DMS53 (cell line): ENCODE measurements around the gene ZNF324.
"Not testable (repeated sequence)": the region's sequence is repeated elsewhere in the genome, so short reads cannot be mapped to it uniquely, and the experiment has no call there.

ENCODE experiments used
- DNase-seq: peaks from one replicate; lab custom pipeline; 2025; lab: John Stamatoyannopoulos, UW

ZNF324 gene

GRCh38 chr19:58471736-58472135, 4.9 kb downstream of the ZNF324 start:
- DNase-seq, result no peak

- no peak for DNase-seq
Observed at GRCh38 chr19:58473775-58474174, 6.9 kb downstream of the ZNF324 start.

- DNase-seq, result peak; percentile 49
Observed at GRCh38 chr19:58474291-58474996, 7.6 kb downstream of the ZNF324 start.

DNA sequence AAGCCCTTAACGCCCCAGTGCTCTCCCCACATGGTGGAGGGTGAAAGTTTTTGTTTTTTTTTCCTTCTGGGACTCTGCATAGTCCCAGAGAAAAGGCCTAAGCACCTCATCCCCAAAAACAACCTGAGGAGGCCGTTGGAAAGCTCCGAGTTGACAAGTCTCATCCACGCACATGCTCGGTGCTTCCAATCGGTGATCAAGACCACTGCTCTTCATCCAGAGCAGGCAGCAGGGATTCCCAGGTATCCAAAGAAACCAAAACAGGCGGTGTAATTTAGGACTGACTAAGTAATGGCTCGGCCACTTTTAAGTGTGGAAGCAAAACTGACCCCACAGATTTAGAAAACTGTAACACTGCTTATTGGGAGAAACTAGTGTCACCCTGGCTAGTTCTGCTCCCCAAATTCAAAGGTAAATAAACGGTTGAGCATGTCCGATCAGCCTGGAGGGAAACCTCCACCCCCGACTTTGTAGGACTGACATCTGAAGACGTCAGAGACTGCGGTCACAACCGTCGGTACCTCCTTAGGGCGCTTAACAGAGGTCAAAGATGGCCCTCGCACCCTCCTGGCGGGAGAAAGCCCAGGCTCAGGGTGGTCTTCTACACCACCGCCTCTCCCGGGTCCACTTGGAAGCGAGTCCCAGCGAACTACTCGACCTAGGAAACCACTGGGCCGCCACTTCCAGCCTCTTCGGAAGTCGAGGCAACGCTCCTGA, 8.3 kb downstream of the ZNF324 start:
- DNase-seq, result peak; percentile 51

DNA sequence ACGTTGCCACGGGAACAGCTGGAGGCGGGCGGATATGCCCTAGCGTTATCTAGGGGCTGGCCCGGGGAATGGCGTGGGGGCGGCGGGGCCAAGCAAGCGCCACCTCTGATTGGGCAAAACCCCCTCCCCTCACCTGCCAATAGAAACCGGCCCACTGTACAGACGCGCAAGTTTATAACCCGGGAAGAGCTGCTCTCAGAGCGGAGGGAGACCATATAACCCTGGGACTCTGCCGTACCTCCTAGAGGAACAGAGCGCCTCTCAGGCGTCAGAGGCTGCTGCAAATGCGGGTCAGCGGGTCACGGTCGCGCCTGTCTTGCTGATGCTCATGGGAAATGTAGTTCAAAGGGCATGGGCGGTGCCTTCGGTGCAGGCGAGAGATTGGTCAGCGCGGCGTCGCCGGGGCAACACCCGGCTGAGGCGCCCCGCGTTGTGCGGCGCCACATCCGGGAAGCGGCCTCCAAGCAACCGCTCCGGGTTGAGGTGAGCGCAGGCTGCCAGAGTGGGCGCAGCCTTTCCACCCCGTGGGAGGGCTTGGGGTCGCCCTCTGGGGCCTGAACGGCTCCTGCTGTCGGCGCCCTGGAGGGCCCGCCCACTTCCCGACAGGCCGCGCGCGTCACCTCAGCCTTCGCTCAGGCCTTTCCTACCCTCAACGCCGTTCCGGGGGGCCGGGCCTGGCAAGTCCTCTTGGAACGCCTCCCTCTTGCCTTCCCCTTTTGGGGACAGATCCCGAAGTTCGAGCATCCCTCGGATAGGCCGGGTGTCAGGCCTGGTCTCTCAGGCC, 9.0 kb downstream of the ZNF324 start, which contains the start of gene ZNF446:
Gene ZNF446, plus strand, starts transcription at position 639 of the 784 bp plus-strand sequence. CDS start 867 bp downstream, outside the sequence.
- peak; percentile 98 for DNase-seq

DNA sequence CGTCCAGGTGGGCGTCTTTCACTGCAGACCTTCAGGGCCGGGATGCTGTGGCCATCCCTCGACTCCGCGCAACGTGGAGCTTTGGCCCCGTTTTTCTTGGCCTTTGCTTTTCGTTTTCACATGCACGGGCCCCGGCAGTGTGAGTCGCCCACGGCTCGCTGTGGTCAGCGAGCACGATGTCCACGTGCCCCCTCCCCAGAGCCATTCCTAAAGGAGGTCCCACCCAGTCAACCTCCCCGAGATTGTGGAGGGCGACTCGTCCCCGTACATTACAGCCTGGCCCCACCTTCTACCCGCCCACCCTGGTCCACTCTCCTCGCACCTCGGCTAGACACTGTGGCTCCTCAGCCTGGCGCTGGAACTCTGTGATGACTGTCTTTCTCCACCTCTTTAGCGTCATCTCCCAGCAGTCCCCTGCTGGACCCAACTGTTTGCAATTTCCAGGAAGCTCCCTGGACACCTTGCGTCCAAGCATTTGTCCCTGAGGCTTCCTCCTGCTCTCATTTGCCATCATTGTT, 9.7 kb downstream of the ZNF324 start:
- DNase-seq, result peak; percentile 62

- DNase-seq, result no peak
Observed at GRCh38 chr19:58477130-58477529, 10.2 kb downstream of the ZNF324 start.

GRCh38 chr19:58477871-58478270, 11.0 kb downstream of the ZNF324 start:
- no peak for DNase-seq

GRCh38 chr19:58479303-58479702, 12.4 kb downstream of the ZNF324 start:
- no peak for DNase-seq

DNA sequence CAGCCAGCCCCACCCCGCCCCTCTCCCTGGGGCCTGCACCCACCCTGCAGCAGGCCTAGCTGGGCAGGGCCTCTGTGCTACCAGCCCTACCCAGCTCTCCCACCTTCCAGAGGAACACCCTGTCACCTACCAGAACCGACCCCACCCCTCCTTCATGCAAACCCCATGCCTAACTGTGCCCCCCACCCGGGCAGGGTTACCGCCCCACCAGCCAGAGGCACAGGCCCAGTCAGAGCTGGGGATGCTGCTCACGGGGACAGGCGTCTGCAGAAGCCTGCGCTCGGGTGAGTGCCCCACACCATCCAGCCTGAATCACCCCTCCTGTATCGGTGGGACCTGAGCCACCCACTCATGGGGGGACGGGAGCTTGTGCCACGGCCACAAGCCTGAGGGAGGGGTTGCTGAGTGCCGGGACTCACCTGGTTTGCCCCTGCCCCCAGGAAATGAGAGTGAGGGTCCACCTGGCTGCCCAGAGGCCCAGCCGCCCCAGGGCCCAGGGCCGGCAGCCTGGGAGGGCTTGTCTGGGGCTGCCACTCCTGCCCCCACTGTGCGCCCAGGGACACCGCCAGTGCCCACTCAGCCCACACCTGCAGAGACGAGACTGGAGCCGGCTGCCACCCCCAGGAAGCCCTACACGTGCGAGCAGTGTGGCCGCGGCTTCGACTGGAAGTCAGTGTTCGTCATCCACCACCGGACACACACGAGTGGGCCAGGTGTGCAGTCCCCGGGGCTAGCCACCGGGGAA, 13.0 kb downstream of the ZNF324 start:
- no peak for DNase-seq

DNA sequence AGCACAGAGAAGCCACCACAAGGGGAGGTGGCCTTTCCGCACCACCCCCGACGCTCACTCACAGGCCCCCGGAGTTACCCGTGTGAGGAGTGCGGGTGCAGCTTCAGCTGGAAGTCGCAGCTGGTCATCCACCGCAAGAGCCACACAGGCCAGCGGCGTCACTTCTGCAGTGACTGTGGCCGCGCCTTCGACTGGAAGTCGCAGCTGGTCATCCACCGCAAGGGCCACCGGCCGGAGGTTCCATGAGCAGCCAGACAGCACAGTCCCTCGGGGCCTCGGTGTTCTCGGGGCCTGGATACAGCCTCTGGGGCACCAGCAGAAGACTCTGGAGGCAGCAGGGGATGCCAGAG, 13.6 kb downstream of the ZNF324 start:
- DNase-seq, result no peak

GRCh38 chr19:58480831-58481230, 14.0 kb downstream of the ZNF324 start:
- no peak for DNase-seq

DNA sequence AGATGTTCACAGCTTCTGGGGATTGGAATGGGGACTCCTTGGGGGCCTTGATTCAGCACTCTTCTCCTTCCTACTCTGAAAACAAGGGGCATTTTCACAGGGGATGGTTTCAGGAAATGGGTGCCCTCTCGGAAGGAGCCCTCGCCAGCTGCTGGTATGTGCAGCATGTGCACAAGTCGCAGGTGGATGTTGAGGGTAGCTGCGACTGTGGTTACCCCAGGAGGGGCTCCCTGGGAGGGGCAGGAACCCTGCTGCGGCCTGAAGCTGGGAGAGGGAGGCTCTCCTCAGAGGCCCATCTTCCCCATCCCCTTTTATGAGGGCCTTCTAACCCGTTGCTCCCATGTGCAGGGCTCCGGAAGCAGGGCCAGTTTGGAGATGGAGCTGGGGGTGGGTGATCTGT, 15.5 kb downstream of the ZNF324 start:
- no peak for DNase-seq

DNA sequence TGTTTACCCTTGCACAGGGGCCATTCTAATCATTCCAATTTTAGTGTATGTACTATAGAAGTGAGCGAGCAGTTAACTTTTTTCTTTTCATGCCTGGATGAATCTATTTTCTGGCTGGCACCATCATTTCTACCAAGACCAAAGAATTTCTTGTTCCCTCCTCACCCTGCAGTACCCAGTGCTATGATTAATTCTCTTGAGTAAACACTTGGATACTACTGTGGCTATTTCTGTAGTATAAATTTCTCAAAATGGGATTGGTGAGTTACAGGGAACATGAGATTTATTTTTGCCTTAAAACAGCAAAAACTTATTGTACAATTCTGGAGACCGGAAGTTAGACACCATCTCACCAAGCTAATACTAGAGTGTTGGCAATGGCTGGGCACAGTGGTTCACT, 16.9 kb downstream of the ZNF324 start:
- DNase-seq, result no peak

- DNase-seq, result not testable (repeated sequence)
Observed at GRCh38 chr19:58484349-58484748, 17.5 kb downstream of the ZNF324 start.

DNA sequence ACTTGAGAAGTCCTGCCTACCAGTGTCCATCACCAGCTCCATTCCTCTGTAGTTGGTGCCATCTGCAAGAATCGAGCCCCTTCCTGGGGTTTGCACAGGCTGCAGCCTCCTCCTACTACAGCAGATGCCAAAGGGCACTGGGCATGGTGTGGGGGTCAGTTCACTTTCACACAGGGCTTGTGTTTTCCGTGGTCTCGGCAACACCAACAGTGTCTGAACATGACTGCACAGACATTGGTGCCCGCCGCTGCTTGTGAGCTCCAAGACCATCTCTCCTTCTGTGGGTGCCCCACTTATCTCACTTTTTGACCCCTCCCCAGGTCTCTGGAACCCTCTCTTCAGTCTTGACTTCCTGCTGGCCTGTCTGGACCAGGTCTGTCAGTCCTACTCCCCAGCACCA, 24.5 kb downstream of the ZNF324 start:
- DNase-seq, result no peak

DNA sequence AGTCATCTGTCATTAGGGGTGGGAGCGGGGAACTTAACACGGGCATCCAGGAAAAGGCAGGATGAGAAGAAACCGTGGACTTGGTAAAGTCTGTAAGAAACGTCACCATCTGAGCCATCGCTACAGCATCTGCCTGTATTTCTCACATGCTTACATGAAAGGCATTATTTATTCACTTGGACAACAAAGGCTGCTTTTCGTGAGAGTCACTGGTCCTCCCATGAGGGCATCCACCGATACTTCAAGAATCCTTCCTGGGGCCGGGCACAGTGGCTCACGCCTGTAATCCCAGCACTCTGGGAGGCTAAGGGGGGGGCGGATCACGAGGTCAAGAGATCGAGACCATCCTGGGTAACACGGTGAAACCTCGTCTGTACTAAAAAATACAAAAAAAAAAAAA, 25.4 kb downstream of the ZNF324 start:
- DNase-seq, result no peak

GRCh38 chr19:58497634-58498170, 30.8 kb downstream of the ZNF324 start:
- no peak for DNase-seq

- no peak for DNase-seq
Observed at GRCh38 chr19:58498316-58499020, 31.6 kb downstream of the ZNF324 start.

- DNase-seq, result peak; percentile 100
Observed at GRCh38 chr19:58499021-58499927, 32.4 kb downstream of the ZNF324 start.
